Epithelial cell of proximal tubule (primary cell): ENCODE measurements around the gene GOSR1. TPM values are rescaled to one million over a fixed set of nuclear protein-coding genes. Genes with fewer than 3 reads are reported as not detected.
"Not testable (repeated sequence)": the region's sequence is repeated elsewhere in the genome, so short reads cannot be mapped to it uniquely, and the experiment has no call there.

Experiments
- DNase-seq: peaks from one replicate; pipeline ENCODE4 v3.0.0-alpha.2; 2011; ENCODE audit warnings: low read depth
- H3K4me3 ChIP-seq: 2 replicates; pipeline ENCODE4 v1.5.1; 2011; ENCODE audit warnings: low read depth, mild to moderate bottlenecking, low read length
- CTCF ChIP-seq: conservative IDR thresholded peaks from 2 replicates; pipeline ENCODE4 v1.5.1; 2012; ENCODE audit warnings: low read depth, mild to moderate bottlenecking, low read length
- total RNA-seq: library from RNA; depleted of rRNA; stranded (reverse); fragments of >200 nt; gene quantifications from 2 replicates; pipeline ENCODE4 v1.2.3, GENCODE V29; 2015

Gene GOSR1
- total RNA-seq, 1 donor from 2014 or later, result 26.1 TPM

GRCh38 chr17:30530346-30531025 is 53.3 kb downstream of the GOSR1 start:
- TF ChIP-seq CTCF, result no peak
- H3K4me3 ChIP-seq, result no peak overlapping the region
- peak; percentile 35 for DNase-seq

GRCh38 chr17:30532871-30533270 is 55.7 kb downstream of the GOSR1 start:
- DNase-seq, result no peak
- no peak overlapping the region for H3K4me3 ChIP-seq
- no peak for TF ChIP-seq CTCF

DNA sequence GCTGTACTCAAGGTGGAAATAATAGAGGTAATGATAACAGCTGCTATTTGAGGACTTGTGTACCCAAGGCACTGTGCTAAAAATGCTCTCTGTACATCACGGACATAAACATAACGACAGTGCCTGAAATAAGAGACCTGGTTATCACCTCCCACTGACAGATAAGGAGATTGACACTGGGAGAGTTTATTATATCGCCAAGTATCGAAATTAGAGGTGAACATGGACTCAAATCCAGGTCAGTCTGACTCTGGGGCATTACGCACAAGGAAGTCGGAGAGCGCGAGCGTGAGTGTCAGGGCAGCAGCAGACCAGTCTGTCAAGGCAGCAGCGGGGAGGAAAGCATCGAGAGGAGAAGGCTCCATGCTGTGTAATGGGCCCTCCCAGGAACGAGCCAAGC is 57.1 kb downstream of the GOSR1 start:
- no peak for TF ChIP-seq CTCF
- no peak for DNase-seq
- no peak overlapping the region for H3K4me3 ChIP-seq

DNA sequence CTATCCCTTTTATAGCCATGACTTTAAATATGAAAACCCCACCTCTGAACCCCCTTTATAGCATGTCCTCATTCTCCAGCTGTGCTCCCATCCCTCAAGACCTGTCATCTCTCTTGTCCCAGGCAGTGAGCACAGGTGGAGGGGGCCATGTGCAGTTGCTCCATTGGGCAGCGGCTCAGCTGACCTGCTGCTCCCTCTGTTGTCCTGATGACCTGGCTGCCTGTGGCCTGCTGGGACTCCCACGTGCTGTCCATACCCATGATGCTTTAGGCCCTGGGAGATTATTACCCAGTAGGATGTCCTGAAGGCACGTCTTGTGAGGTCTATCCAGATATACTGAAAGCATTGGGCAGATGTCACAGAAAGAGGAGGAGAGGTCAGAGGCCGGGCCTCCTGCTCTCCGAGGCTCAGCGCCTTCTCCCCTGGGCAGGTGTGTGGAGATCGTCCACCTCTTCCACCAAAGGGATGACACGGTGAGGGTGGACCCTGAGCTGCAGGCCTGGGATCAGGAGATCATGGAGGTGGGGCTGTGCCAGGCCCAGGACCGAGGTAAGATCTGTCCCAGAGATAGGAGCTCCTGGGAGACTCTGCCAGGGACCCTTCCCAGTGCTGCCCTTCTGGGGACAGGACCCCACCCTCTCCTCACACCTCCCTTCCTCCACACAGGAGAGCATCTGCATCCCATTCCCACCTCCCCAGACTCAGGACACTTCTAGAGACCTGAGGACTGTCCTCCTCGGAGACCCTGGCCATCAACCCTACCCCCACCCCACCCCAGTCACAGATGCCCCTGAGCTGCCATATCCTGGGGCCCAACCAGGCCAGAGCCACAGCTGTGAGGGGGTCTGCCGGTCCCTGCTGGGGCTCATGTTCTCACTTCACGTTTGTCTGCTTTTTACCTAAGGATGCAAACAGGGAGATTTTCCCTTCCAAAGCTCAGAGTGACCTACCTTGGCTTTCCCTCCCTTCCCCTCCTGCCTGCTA is 58.0 kb downstream of the GOSR1 start:
- no peak for DNase-seq
- no peak overlapping the region for H3K4me3 ChIP-seq
- no peak for TF ChIP-seq CTCF

DNA sequence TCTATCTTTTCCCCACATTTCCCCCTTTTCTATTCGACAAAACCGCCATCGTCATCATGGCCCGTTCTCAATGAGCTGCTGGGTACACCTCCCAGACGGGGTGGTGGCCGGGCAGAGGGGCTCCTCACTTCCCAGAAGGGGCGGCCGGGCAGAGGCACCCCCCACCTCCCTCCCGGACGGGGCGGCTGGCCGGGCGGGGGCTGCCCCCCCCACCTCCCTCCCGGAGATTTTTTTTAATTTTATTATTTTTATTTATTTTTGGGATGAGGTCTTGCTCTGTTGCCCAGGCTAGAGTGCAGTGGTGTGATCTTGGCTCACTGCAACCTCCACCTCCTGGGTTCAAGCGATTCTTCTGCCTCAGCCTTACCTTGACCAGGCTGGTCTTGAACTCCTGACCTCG is 59.6 kb downstream of the GOSR1 start:
- not testable (repeated sequence) for H3K4me3 ChIP-seq, DNase-seq

DNA sequence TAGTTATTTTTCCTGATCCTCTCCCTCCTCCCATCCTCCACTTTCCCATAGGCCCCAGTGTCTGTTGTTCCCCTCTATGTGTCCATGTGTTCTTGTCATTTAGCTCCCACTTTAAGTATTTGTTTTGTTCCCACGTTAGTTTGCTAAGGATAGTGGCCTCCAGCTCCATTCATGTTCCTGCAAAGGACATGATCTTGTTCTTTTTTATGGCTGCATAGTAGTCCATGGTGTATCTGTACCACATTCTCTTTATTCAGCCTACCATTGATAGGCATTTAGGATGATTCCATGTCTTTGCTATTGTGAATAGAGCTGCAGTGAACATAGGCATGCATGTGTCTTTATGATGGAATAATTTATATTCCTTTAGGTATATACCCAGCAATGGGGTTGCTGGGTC is 60.5 kb downstream of the GOSR1 start:
- not testable (repeated sequence) for H3K4me3 ChIP-seq, DNase-seq

DNA sequence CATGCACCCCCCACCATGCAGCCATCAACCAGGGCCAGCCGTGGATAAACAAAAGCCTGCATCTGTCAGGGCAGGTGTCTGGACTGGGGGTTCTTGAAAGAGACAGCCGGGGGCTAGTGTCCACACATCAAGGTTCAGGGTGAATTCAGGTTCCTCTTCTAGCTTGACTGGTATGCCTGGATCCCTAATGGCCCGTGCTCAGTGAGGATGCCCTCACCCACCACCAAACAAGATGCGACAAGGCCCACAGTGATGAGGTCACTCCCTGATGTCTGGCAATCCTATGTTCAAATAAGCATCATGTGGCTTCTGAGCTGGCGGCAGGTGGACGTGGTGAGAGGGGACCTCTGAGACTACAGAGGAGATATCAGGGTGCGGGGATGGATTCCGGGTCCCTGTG is 64.6 kb downstream of the GOSR1 start:
- no peak for TF ChIP-seq CTCF
- DNase-seq, result no peak
- H3K4me3 ChIP-seq, result no peak overlapping the region

DNA sequence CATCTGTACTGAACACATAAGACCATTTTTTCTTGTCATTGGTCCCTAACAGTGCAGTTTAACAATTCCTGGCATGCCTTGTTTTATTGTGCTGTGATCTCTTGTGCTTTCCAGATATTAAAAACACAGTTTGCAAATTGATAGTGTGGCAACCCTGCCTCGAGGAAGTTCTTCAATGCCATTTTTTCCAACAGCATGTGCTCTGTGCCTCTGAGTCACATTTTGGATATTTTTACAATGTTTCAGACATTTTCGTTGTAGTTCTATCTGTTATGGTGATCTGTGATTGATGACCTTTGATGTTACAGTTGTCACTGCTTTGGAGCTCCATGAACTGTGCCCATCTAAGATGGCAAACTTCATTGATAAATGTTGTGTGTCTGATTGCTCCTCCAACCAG is 66.2 kb downstream of the GOSR1 start:
- DNase-seq, result no peak
- H3K4me3 ChIP-seq, result no peak overlapping the region
- TF ChIP-seq CTCF, result no peak
